Glomerular endothelial cell (primary cell): ENCODE data around the gene RADIL. TPM values are rescaled to one million over a fixed set of nuclear protein-coding genes. Genes with fewer than 3 reads are reported as not detected.
"Not testable (repeated sequence)": the region's sequence is repeated elsewhere in the genome, so short reads cannot be mapped to it uniquely, and the experiment has no call there.

Experiments used
- DNase-seq: peaks from one replicate; pipeline ENCODE4 v3.0.0-alpha.2; 2011; ENCODE audit warnings: low read depth, low spot score; ENCODE audit errors: extremely low read depth
- total RNA-seq: library from RNA; depleted of rRNA; stranded (reverse); fragments of >200 nt; gene quantifications from 2 replicates; pipeline ENCODE4 v1.2.3, GENCODE V29; 2015

RADIL gene
- total RNA-seq, 1 donor from 2014 or later = 3.4 TPM

DNA sequence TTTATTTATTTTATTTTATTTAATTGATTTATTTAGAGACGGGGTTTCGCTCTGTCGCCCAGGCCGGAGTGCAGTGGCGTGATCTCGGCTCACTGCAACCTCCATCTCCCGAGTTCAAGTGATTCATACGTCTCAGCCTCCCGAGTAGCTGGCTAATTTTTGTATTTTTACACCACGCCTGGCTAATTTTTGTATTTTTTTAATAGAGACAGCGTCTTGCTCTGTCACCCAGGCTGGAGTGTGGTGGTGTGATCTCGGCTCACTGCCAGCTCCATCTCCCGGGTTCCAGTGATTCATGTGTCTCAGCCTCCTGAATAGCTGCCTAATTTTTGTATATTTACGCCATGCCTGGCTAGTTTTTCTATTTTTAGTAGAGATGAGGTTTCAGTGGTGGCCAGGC, 73.8 kb downstream of the RADIL start:
- DNase-seq = no peak

DNA sequence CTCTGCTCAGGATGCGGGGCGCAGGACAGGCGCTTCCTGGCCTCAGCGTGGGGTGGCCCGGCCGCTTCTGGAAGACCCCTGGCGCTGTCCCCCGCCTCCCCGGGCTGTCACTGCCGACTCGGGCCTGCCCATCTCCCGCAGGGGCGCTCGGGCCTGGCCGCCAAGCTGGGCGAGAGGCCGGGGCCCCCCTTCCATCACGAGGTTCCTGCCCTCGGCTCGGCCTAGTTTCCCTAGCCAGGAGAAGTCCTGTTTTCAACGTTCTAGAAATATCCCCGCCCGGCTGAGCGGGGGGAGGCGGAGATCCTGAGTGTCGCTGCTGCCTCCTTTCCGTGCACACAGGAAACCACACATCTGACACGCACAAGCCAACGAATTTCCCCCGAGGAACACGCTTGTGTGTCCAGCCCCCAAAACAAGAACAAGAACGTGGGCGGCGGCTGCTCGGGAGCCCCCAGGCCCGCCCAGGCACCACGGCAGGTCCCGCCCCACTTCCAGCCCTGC, 74.4 kb downstream of the RADIL start:
- no peak for DNase-seq

DNA sequence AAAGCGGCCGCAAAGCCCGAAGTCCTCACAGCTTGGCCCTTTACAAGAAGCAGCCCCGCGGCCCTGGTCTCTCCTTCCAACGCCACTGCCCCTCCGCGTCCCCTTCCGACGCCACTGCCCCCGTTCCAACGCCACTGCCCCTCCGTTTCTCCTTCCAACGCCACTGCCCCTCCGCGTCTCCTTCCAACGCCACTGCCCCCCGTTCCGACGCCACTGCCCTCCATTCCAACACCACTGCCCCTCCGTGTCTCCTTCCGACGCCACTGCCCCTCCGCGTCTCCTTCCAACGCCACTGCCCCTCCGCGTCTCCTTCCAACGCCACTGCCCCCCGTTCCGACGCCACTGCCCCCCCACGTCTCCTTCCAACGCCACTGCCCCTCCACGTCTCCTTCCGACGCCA, 75.0 kb downstream of the RADIL start:
- DNase-seq = no peak

DNA sequence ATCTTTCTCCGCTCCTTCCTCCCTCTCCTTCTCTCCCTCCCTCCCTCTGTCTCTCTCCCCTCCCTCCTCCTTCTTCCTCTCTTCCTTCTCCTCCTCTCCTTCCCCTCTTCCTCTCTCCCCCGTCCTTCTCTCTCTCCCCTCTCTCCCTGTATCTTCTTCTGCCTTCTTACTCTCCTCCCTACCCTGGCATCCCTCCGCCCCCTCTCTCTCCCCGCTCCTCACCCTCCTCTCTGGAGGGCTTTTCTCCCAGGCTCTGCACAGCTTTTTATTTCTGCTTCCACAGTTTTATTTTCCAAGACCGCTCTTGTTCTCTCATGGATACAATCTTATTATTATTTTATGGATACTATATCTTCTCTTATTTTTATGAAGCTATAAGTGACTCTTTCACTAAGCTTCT, 75.5 kb downstream of the RADIL start:
- DNase-seq = no peak

DNA sequence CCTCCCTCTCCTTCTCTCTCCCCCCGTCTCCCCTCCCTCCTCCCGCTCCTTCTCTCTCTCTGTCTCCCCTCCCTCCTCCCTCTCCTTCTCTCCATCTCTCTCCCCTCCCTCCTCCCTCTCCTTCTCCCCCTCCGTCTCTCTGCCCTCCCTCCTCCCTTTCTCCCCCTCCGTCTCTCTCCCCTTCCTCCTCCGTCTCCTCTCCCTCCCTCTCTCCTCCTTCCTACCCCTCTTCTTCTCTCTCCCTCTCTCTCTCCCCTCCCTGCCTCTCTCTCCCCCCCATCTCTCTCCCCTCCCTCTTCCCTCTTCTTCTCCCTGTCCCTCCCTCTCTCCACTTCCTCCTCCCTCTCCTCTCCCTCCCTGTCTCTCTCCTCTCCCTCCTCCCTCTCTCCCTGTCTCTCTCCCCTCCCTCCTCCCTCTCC, 75.9 kb downstream of the RADIL start:
- DNase-seq = no peak

DNA sequence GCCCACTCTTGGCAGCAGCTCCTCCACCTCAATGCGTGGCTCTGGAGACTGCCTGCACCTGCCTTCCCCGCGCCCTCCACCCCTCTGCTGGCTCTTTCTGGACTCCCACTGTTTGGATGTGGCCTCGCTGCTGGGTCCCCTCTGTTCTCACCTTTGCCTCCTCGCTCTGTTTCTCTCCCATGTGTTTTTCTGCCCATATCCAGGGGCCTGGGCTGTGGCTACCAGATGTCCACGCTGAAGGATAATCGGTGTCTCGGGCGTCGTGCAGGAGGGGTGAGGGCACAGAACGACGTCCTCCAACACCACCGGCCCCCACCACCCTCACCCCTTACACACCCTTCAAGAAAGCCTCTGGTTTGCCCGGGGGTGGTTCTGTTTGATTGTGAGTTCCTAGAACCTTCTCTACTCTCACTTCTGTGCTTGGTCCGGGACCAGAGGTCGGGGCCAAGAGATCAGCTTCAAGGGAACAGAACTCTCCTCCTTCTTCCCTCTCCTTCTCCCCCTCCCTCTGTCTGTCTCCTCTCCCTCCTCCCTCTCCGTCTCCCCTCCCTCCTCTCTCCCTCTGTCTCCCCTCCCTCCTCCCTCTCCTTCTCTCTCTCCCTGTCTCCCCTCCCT, 76.4 kb downstream of the RADIL start:
- no peak for DNase-seq

DNA sequence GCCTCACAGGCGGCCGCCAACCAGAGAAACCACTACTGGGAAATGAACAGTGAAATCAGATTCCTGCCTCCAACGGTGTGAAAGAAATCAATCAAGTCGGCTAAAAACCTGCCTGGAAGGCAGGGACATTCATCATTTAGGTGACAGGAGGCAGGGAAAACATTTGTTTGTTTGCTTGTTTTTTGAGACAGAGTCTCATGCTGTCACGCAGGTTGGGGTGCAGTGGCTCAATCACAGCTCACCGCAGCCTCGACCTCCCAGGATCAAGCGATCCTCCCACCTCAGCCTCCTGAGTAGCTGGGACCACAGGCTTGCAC, 77.6 kb downstream of the RADIL start:
- no peak for DNase-seq

DNA sequence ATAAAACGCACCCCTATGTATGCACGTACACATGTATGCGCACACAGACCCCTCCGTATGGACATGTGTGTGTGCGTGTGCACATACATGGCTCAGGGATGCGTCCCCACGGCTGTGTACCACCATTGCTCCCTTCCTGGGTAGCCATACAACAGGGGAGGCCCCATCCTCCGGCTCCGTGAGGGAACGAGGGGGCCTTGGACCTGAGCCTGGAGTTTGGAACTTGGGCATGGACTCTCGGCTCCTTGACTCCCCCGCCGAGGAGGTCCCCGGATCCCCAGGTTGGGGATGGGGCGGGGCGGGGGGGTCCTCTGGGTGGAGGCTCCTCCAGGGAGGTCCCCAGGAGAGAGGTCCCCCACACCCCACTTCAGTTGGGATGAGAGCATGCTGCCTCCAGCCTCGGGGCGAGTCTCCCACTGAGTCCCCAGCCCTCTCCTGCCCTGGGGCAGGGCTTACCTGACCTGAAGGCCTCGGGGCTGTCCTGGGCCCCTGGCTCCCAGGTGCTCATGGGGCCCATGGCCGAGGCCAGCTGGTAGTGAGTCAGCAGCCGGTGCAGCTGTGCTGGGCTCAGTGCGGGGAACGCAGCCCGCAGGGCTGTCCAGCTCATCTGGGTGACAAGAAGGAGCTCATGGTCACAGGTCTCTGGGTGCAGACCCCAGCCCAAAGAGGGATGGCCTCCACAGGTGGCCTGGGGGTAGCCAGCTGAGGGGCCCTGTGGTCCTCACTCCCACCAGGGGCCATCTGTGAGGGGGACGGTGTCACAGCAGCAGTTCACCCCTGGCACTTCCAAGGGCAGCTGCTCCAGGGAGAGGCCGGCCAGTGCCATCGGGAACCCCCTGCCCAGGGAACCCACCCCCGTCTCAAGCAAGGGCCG, 78.2 kb downstream of the RADIL start:
- DNase-seq = no peak

DNA sequence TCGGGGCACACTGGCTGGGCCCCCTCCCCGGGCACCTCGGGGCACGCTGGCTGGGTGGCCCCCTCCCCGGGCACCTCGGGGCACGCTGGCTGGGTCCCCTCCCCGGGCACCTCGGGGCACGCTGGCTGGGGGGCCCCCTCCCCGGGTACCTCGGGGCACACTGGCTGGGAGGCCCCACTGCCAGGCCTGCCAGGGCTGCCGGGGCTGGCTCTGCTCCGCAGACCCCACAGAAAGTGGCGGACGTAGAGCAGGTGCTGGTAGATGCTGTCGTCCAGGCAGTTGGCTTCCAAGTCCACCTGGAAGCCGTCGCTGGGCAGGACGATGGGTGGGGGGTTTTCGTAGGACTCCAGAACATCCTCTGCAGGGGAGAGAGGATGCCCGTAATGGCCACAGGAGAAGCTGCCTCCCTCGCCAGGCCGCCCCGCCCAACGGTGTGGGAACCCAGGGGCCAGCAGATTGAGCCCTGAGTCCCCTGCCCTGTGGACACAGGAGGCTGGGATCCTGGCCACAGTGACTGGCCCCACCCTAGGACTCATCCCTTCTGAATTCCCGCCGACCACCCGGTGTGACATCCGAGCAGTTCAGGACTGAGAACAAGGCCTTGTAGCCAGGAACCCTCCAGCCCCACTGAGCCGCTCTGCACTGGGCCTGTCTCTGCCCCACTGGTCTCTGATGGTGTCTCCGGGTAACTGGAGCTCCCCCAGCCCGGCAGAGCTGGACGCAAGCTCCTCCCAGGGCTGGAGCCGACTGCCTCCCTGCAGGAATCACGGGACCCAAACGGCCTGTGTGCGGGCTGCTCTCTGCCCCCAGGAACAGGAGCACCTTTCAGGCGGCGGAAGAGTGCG, 79.9 kb downstream of the RADIL start:
- no peak for DNase-seq

DNA sequence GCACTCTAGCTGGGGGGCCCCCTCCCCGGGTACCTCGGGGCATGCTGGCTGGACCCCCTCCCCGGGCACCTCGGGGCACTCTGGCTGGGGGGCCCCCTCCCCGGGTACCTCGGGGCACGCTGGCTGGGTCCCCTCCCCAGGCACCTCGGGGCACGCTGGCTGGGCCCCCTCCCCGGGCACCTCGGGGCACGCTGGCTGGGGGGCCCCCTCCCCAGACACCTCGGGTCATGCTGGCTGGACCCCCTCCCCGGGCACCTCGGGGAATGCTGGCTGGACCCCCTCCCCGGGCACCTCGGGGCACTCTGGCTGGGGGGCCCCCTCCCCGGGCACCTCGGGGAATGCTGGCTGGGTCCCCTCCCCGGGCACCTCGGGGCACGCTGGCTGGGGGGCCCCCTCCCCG, 80.9 kb downstream of the RADIL start:
- DNase-seq = not testable (repeated sequence)

DNA sequence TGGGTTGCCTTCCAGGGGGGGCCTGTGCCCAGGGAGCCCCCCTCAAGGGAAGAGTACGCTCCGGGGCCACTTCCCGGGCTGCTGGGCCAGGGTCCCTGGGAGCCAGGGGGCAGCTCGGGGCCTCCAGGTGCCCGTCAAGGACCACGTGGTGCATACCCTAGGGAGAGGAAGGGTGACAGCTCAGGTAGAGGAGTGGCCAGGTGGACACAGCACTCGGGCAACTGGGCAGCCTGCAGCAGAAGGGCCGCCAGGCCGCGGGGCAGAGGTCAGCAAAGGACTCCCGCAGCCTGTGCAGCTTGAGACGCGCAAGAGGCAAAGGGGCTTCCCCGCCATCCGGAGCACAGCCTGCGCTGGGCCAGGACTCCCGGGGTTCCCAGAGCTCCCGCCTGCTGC, 81.7 kb downstream of the RADIL start:
- DNase-seq = no peak

DNA sequence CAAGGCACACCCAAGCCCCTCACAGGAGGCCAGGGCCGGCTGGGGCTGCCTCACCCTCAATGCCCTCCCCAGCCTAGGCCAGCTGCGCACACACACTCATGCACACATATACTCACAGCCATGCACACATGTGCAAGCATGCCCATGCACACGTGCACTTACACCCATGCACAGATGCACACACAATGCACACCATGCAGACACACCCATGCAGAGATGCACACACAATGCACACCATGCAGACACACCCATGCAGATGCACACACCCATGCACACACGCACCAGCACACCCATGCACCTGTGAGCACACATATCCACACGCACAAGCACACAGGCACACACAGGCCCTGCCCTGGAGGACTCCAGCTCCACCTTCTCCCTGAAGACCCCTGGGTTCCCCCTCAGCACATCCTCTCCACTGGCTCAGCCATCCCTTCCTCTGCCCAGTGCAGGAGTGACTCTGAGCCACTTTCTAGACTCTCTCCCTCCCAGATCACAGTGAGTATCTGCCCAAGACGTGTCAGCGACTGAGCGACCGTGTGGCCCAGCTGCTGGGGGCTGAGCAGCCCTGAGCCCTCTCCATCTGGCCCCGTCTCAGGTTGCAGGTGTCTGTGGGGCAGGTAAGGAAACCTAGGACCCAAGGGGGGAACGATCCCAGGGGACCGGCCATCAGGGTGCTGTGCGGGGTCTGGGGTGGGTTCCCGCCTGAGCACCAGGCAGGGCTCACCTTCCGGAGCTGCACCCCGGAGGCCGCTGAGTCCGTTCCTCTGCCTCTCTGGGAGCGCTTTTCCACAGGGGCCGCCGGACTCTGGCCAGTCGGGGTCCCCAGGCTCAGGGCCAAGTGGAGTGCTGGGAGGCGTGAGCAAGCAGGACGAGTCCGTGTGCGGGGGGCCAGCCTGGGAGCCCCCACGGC, 82.3 kb downstream of the RADIL start:
- no peak for DNase-seq

DNA sequence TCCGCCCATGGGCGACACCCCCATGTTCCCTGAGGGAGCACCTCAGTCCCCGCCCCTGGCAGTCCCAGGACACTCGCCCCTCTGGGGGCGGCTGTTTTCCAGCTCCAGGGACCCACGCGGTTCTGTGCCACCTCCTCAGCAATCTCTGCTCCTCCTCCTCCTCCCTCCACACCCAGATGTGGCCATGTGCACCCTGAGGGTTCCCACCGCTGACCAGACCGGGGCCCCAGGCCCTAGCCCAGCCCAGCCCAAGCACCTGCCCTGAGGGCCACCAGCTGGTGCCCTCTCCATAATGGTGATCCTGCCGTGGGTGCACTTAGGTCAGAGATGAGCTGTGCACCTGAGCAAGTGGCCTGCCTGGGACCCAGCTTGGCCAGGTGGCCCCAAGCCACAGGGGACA, 83.0 kb downstream of the RADIL start:
- DNase-seq = no peak

DNA sequence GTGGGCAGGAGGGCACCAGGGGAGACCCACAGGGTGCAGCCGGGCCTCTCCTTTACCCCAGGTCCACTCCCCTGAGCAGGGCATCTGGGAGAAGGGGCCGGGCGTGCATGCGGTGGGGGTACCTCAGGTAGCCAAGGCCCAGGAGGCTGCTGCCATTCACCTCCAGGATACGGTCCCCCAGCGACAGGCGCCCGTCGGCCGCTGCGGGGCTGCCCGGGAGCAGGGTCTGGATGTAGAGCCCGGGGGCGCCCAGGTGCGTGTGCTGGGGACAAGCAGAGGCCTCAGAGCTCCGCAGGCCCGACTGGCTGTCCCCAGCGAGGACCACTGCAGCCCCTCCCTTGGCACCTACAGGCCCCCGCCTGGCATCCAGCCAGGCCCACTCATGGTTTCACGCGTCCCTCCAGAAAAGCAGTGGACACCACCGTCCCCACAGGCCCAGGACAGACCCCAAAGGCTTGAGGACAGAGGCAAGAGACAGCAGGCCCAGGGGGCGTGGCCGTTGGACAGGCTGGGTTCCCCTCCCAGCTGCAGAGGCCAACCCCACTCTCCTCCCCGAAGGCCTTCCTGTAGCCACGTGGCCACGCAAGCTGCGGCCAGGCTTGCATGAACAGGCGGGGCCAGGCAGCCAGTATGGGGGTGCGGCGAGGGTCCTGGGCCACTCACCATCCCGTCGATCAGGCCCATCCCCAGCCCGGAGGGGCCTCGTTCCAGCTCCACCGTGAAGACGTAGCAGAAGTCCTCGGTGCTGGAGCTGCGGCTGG, 83.8 kb downstream of the RADIL start:
- no peak for DNase-seq

DNA sequence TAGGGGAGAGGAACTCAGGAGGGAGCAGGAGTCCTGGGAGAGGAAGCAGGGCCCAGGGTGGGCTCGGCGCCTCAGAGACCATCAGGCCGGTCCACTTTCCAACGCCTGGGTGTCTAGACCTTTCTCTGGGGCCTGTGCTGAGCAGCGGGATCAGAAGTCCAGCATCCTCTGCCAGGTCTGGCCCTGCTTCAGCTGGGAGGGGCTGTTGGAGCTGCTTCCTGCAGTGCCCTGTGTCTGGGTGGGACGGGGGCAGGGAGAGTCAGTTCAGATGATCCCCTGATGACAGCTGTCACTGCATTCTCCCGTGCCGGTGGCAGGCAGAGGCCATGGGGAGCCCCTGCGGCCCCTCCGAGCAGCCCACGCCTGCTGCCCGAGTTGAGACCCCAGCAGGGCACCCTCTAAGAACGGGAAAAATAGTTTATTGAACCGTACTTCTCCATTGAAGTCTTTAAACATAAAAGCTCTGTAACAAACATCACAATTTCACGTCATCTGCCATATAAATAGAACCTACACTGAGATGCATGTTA, 84.7 kb downstream of the RADIL start:
- DNase-seq = no peak

DNA sequence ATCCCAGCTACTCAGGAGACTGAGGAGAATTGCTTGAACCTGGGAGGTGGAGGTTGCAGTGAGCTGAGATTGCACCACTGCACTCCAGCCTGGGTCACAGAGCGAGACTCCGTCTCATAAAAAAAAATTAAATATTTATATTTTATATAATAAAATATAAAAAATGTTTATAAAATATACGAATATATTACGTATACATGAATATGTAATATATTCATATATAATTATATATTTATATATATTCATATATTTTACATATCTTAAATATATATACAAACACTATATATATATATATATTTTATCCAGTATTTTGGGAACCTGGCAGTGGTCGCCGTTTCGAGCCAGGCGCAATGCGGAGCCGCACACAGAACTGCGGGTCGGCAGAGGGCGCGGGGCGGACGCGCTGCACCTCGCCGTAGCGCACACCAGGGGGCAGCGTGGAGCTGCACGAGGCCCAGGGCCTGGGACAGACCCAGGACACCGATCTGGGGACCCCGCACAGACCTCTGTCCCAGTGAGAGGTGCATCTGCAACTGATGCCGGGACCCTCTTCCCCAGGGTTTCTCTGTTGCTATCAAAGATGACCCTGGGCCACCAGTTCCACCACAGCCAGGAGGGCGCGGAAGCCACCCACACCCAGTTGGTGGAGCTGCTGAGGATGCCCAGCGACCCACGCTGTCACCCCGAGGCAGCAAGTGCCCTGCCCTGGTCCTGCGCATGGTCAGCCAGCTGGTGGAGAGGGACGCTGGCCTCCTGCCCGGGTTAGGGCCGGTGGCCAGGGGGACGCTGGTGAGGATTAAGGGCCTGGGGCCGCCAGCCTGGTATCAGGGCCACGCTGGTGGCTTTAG, 85.4 kb downstream of the RADIL start:
- DNase-seq = no peak

DNA sequence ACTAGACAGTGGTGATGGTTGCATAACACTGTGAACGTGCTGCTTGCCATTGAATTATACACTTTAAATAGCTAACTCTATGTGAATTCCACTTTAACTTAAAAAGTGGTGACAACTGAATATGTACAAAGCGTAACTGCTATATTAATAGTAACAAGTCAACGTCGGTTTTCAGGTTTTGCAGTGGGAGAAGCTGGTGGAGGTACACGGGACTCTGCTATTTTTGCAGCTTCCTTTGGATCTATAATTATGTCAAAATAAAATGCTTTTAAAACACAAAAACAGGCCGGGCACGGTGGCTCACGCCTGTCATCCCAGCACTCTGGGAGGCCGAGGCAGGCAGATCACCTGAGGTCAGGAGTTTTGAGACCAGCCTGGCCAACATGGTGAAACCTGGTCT, 87.1 kb downstream of the RADIL start:
- no peak for DNase-seq

DNA sequence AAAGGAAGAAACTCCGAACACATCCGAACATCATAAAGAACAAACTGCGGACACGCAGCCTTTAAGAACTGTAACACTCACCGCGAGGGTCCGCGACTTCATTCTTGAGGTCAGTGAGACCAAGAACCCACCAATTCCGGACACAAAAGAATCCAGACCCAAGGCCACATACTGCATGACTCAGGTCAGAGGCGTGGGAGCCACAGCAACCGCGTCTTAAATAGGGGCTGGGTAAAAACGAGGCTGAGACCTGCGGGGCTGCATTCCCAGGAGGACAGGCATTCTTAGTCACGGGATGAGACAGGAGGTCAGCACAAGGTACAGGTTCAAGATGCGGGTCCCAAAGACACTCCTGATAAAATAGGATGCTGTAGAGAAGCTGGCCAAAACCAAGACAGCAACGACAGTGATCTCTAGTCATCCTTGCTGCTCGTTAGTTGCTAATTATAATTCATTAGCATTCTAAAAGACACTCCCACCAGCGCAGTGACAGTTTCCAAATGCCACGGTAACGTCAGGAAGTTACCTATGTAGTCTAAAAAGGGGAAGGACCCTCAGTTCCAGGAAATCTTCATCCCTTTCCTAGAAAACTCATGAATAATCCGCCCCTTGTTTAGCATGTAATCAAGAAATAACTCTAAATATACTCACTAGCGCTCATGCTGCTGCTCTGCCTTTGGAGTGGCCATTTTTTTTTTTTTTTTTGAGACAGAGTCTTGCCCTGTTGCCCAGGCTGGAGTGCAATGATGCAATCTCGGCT, 88.7 kb downstream of the RADIL start:
- DNase-seq = no peak
